Renal pelvis (tissue), 4 donors: ENCODE measurements around the gene FRMD4A. TPM values are rescaled to one million over a fixed set of nuclear protein-coding genes. Genes with fewer than 3 reads are reported as not detected.

Experiments
- DNase-seq: peaks from one replicate; pipeline ENCODE4 v3.0.0-alpha.2; 2013
- polyA plus RNA-seq, 3 donors: library from polyadenylated mRNA; unstranded; fragments of 120-200 nt; gene quantifications; one replicate each; pipeline ENCODE4 v1.2.1, GENCODE V29; 2013; ENCODE audit not compliant: insufficient read length in 3 of 3

Gene FRMD4A
- polyA plus RNA-seq, 3 donors = 84.7 to 99.4 (median 87.2) TPM

- DNase-seq = peak; percentile 61
These were observed 564.9 kb downstream of the FRMD4A start for GRCh38 chr10:13765641-13766341.

DNA sequence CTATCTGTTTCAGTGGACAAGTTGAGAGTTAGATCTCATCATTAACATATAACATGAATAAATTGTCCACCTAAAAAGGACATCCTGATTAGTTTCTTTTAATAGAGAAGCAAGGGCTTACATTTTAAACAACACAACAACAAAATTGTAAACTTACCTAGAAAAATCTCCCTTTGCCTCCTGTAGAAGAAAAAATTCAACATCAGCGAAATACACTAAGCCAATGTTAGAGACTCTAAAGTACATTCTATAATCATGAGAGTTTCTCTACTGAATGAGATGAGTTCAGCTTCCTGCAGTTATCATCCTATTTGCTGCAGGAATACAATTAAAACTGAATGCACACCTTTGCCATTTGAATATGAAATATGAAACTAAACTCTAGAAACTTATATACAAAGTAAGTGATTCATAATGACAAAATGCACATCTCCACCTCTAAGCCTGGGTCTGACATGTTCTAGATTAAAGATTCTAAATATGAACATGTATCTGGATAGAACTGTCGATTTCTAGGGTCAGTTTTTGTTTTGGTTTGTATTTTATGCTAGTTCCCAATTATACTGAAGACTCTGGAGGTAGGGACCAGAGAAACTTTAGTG is 569.1 kb downstream of the FRMD4A start:
- DNase-seq = no peak

GRCh38 chr10:13759168-13759567 is 571.6 kb downstream of the FRMD4A start:
- DNase-seq = no peak

- no peak for DNase-seq
These were observed 572.0 kb downstream of the FRMD4A start for GRCh38 chr10:13758756-13759155.

DNA sequence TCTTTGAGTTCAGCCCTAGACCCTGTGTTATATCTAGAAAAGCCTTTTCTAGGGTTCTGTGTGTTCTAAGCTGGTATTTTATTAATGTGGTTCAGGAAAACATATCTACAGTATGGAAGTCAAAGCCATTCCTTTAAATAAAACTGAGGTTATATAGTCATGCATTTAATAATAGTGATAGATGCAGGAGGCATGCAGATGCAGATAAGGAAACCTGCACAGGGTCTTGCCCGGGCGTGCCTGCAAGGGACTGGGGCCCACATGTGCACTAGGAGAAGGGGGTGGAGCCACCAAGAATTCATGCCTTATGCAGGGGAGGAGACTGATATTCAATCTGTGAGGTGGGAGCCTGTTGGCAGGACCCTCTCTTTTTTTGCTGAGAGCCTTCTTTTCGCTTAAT is 572.4 kb downstream of the FRMD4A start:
- no peak for DNase-seq

GRCh38 chr10:13754277-13754676 is 576.4 kb downstream of the FRMD4A start:
- no peak for DNase-seq

DNA sequence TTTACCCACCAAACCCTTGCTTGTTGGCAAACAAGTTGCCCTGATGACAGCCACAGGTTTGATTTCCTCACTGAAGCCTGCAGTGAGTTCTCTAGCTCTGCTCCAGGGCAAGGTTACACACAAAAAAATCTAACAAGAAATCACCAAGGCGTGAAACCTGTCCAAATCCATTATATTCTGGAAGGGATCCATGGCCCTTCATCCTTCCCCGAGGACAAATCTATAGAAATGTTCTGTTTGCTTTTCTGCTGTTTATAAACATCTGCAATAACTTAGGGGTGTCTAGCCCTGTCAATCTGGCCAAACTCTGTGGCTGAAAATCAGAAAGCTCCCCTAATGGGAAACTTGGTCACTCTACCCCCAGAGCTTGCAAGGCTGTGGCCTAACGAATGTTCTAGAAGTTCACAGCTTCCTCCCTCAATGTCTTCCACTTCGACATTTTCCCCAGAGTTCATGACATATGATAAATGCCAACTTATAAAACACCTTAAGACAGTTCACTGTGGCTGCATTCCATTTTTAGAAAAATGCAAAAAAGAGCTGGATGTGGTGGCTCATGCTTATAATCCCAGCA is 579.4 kb downstream of the FRMD4A start:
- DNase-seq = no peak

- no peak for DNase-seq
These were observed 580.2 kb downstream of the FRMD4A start for GRCh38 chr10:13750299-13751190.

- no peak for DNase-seq
These were observed 585.5 kb downstream of the FRMD4A start for GRCh38 chr10:13745271-13745670.

- DNase-seq = no peak
These were observed 586.8 kb downstream of the FRMD4A start for GRCh38 chr10:13743963-13744362.

GRCh38 chr10:13743101-13743693 is 587.5 kb downstream of the FRMD4A start:
- DNase-seq = no peak

DNA sequence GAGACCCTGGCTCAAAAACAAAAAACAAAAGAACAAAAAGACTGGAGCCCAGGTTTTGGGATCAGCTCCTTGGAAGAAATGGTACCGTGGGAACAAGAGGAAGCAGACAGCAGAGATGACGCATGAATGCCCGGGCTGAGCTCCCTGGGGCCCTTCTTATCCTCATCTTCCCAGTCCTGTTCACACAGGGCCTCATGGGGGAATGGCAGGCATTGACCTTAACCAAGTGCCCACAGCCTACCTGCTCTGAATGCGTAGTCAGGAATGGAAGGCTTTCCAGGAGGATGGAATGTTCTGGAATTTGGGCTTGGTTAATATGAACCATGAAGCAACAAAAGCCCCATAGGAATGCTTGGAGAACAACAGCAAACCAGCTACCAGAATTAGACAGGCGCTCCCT is 589.3 kb downstream of the FRMD4A start:
- DNase-seq = no peak

DNA sequence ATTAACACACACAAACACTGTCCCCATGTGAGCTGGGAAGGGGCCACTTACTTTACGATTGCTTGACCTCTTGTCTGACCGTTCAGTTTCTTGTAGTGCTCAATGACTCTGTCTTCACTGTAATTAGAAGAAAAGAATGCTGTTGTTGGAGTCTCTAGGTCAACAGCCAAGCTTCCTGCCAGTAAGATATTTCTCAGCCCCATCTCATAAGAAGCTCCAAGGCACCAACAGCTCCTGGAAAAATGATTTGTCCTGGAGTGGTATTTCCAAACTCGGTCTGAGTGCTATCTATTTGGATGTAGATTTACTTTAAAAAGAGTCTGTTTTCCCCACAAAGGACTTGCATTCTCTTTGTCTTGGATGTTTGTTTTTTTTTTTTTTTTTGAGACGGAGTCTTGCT is 590.3 kb downstream of the FRMD4A start:
- DNase-seq = no peak

- DNase-seq = no peak
These were observed 591.5 kb downstream of the FRMD4A start for GRCh38 chr10:13739183-13739582.

DNA sequence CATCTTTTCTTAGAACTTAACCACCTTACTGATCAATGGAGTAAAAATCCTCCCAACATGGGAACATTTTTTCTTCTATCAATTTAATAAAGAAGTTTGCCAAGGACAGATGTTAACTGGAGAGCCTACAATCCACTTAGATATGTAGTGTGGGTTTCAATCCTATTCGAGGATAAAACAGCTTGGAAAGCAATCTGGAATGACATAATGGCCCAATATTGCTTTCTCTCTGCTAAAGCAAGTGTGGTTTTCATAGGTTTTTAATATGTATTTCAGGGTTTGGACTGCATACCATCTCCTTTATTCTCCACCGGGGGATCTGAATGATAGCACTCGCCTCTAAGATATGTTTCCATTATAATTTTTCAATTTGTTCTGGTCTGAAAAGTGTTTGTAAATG is 594.2 kb downstream of the FRMD4A start:
- no peak for DNase-seq

DNA sequence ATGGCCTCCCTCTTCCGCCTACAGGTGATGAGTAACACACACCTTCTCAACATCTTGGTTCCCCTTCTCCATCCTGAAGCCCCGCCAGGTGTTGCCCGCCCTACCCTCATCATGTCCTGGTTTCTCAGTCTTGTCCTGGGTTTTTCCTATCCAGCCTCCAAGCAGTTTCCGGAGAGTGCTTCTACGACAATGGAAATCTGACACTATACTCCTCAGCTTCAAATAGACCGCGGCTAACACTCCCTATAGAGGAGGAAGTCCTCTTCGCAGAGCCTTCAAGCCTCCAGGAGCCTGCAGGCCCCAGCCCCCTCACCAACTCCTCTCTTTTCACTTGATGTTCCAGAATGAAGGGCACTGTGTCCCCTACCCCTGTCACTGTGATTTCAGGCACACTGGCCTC is 596.6 kb downstream of the FRMD4A start:
- no peak for DNase-seq

- no peak for DNase-seq
These were observed 597.7 kb downstream of the FRMD4A start for GRCh38 chr10:13733071-13733470.

DNA sequence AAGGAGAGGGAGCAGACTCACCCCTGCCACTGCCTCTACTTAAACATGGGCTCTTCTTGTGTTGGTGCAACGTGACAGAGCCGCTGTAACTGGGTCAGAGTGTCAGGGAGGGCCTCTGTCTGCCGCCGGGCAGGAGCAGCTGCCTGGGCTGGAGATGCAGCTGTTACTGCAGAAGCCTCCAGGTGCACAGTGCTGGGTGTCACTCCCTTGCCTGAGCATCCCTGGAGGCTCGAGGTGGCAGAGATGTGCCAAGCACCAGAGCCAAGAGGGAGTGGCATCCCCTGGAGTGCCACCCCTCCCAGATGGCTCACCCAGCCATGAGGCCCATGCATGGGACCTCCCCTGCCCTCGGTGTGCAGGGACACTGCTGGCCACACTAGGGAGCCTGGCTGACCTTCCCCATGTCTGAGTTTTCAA is 598.3 kb downstream of the FRMD4A start:
- no peak for DNase-seq

- no peak for DNase-seq
These were observed 598.9 kb downstream of the FRMD4A start for GRCh38 chr10:13731799-13732198.

DNA sequence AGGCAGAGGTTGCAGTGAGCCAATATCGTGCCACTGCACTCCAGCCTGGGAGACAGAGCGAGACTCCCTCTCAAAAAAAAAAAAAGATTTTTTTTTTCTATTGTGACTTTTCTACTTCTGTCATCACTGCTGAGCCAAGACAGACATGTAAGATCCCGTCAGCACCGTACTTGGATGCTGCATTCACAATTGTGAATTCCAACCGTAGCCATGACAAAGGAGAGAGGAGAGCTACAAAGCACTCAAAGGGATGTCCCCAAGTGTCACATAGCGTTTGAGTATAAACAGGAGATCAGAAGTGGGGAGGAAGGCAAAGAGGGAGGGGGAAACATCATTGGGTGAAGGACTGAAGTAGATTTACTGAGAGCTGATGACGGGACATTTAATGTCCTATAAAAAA is 599.8 kb downstream of the FRMD4A start:
- DNase-seq = no peak

DNA sequence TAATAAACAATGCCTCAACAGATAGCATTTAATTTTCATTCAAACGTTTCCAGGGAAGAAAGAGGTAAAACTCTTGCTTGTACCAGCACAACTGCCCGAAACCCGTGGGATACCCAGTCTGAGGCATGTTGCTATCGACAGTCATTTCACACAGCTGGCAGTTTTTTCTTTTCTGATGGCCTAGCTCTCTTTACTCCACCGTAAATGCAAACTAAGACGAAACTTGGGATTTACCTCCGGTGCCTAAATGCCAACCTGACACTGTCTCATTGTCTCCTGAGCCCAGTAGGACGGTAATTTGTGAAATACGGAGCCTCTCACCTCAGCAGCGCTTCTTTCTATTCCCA is 600.4 kb downstream of the FRMD4A start:
- DNase-seq = no peak
